Transverse colon (tissue), 4 donors: Measurements from ENCODE around the gene INO80. TPM values are rescaled to one million over a fixed set of nuclear protein-coding genes. Genes with fewer than 3 reads are reported as not detected.

Source experiments
- DNase-seq: peaks from one replicate; pipeline ENCODE4 v3.0.0-alpha.2; 2019
- H3K27ac ChIP-seq, 4 donors: fragments of 200-600 bp; sonication (generic); 2 replicates each; pipeline ENCODE4 v1.5.1; 2016 to 2018; ENCODE audit warnings: inconsistent platforms in 4 of 4
- H3K27me3 ChIP-seq: fragments of 200-600 bp; sonication (generic); 2 replicates; pipeline ENCODE4 v1.5.1; 2017; ENCODE audit warnings: inconsistent platforms
- H3K36me3 ChIP-seq, 4 donors: fragments of 200-600 bp; sonication (generic); 2 replicates each; pipeline ENCODE4 v1.5.1; 2017 to 2019; ENCODE audit warnings: inconsistent platforms in 4 of 4
- H3K4me1 ChIP-seq, 4 donors: fragments of 200-600 bp; sonication (generic); 2 replicates each; pipeline ENCODE4 v1.5.1; 2017 to 2020; ENCODE audit warnings: inconsistent platforms in 4 of 4
- H3K4me3 ChIP-seq, 4 donors: fragments of 200-600 bp; sonication (generic); 1 replicate in 1 of 4; 2 replicates in 3 of 4; pipeline versions ENCODE4 v1.5.1 to v1.6.1; 2017 to 2019; ENCODE audit warnings: inconsistent platforms in 4 of 4
- H3K9me3 ChIP-seq, 2 donors: fragments of 200-600 bp; sonication (generic); 2 replicates each; pipeline ENCODE4 v1.5.1; 2017 to 2019; ENCODE audit warnings: inconsistent platforms in 2 of 2
- CTCF ChIP-seq, 5 experiments: fragments of 200-600 bp in 3 of 5; fragments of 450-650 bp in 2 of 5; sonication (generic) in 3 of 5; IDR thresholded peaks; 1 replicate in 2 of 5; 2 replicates in 3 of 5; pipeline ENCODE4 v1.5.1; 2016 to 2017; ENCODE audit warnings: antibody characterized with exemption in 5 of 5, inconsistent platforms in 3 of 5, mild to moderate bottlenecking in 2 of 5, moderate library complexity in 1 of 5
- EP300 ChIP-seq: sonication (generic); formaldehyde crosslinking; IDR thresholded peaks from one replicate; pipeline ENCODE4 v1.6.1; 2017; ENCODE audit warnings: antibody characterized with exemption, low read depth
- POLR2A ChIP-seq: fragments of 450-650 bp; IDR thresholded peaks from one replicate; pipeline ENCODE4 v1.6.1; 2016; ENCODE audit warnings: antibody characterized with exemption, mild to moderate bottlenecking, moderate library complexity
- POLR2AphosphoS5 ChIP-seq, 3 donors: sonication (generic); formaldehyde crosslinking; IDR thresholded peaks; one replicate each; pipeline ENCODE4 v1.6.1; 2016; ENCODE audit warnings: antibody characterized with exemption in 3 of 3
- WGBS, 2 donors: methylation state at CpG; one replicate each; pipeline ENCODE4 v1.1.5; 2018; ENCODE audit warnings: low coverage in 1 of 2; 5-methylcytosine and 5-hydroxymethylcytosine counted together
- in situ Hi-C, 4 donors: fragments of 200-750 bp; cut with MboI; loops; one replicate each; pipeline versions ENCODE4 v1.15.0 to v1.15.1; 2017; ENCODE audit warnings: low sequenced_read_pairs in 3 of 4, low pct_ligation_motif_present in 1 of 4, low pct_unique_long_range_greater_than_20kb in 1 of 4
- intact Hi-C: fragments of 100-400 bp; cut with DNase I; formaldehyde crosslinking; loops from one replicate; pipeline ENCODE4 v1.15.1; 2023; ENCODE audit warnings: low total_unique reads
- total RNA-seq, 4 donors: library from RNA; depleted of rRNA; stranded (reverse); fragments of >200 nt; gene quantifications; one replicate each; pipeline ENCODE4 v1.1.0, GENCODE V29; 2016

The INO80 gene
- total RNA-seq, 4 donors from 2014 or later: 21.8 to 69.1 (median 29.8) TPM

- Histone ChIP-seq H3K4me3 (no peak overlapping the region), H3K9me3 (no peaks in the 10 kb centered on the region), H3K27me3 (no peaks in the 10 kb centered on the region), H3K36me3 (peaks cover 0 to 13% (median 0%) of the 10 kb centered on the region in 4 donors), H3K27ac (no peak overlapping the region), H3K4me1 (peaks cover 3 to 15% (median 8%) of the 10 kb centered on the region in 4 donors)
- in situ Hi-C loops (loop anchor here in 1 of 4 donors (25.0 kb wide), 1 partner anchor 92 kb away; no protein-coding TSS in a partner anchor), intact Hi-C loops (no loop called here)
- TF ChIP-seq POLR2AphosphoS5 (IDR thresholded peaks at IDR 0.05) (no peak), EP300 (no peak), CTCF (IDR thresholded peaks at IDR 0.05) (no peak), POLR2A (no peak)
- DNase-seq: no peak
- 81 to 93% methylated on average over 2 to 3 of the region's 3 CpGs for WGBS, 2 donors
Measured at GRCh38 chr15:41004490-41004889, 111.6 kb downstream of the INO80 start.

- Histone ChIP-seq H3K36me3 (peaks cover 0 to 21% (median 5%) of the 10 kb centered on the region in 4 donors), H3K4me1 (peaks cover 3 to 15% (median 8%) of the 10 kb centered on the region in 4 donors), H3K27me3 (no peaks in the 10 kb centered on the region), H3K4me3 (no peak overlapping the region), H3K27ac (peak overlapping the region; percentile 34 to 57 (median 49)), H3K9me3 (no peaks in the 10 kb centered on the region)
- in situ Hi-C loops: loop anchor here in 1 of 4 donors (25.0 kb wide), 1 partner anchor 89 kb away; no protein-coding TSS in a partner anchor
- intact Hi-C loops: no loop called here
- peak; percentile 57 for DNase-seq
- WGBS, 2 donors: 28 to 31% methylated on average over 5 of the region's 5 CpGs
- TF ChIP-seq CTCF (IDR thresholded peaks at IDR 0.05) (no peak), EP300 (no peak), POLR2A (no peak), POLR2AphosphoS5 (IDR thresholded peaks at IDR 0.05) (peak in 2 of 3 donors; percentile 7 to 35)
Measured at GRCh38 chr15:41001524-41002214, 114.4 kb downstream of the INO80 start.

- peaks cover 0 to 25% (median 11%) of the 10 kb centered on the region in 4 donors for H3K36me3 ChIP-seq
- TF ChIP-seq CTCF (IDR thresholded peaks at IDR 0.05) (no peak), EP300 (no peak), POLR2A (no peak), POLR2AphosphoS5 (IDR thresholded peaks at IDR 0.05) (no peak)
- 83 to 97% methylated on average over 4 of the region's 4 CpGs for WGBS, 2 donors
- in situ Hi-C loops: no loop called here
- H3K27ac ChIP-seq: no peak overlapping the region
- H3K4me1 ChIP-seq: peaks cover 3 to 15% (median 8%) of the 10 kb centered on the region in 4 donors
- DNase-seq: no peak
- no peaks in the 10 kb centered on the region for H3K9me3 ChIP-seq
- intact Hi-C loops: no loop called here
- no peak overlapping the region for H3K4me3 ChIP-seq
- no peaks in the 10 kb centered on the region for H3K27me3 ChIP-seq
Measured at GRCh38 chr15:40999190-40999589, 116.9 kb downstream of the INO80 start.

- peaks cover 0 to 14% (median 3%) of the 10 kb centered on the region in 4 donors for H3K4me1 ChIP-seq
- no peaks in the 10 kb centered on the region for H3K9me3 ChIP-seq
- no peak for TF ChIP-seq CTCF (IDR thresholded peaks at IDR 0.05)
- TF ChIP-seq POLR2A: no peak
- TF ChIP-seq POLR2AphosphoS5 (IDR thresholded peaks at IDR 0.05): no peak
- TF ChIP-seq EP300: no peak
- H3K36me3 ChIP-seq: peaks cover 0 to 25% (median 11%) of the 10 kb centered on the region in 4 donors
- H3K27me3 ChIP-seq: no peaks in the 10 kb centered on the region
- WGBS, 2 donors: 84% methylated on average over 3 of the region's 3 CpGs; no CpG with 5 or more reads in 1 of the 2 donors
- in situ Hi-C loops: no loop called here
- intact Hi-C loops: no loop called here
- no peak overlapping the region for H3K4me3 ChIP-seq
- DNase-seq: no peak
- no peak overlapping the region for H3K27ac ChIP-seq
Measured at GRCh38 chr15:40995656-40996055, 120.4 kb downstream of the INO80 start.
